Transverse colon (tissue), 4 donors: ENCODE results near the gene HLA-DRB1.

ENCODE experiments used
- POLR2AphosphoS5 ChIP-seq, 3 donors: sonication (generic); formaldehyde crosslinking; IDR thresholded peaks; one replicate each; pipeline ENCODE4 v1.6.1; 2016; ENCODE audit warnings: antibody characterized with exemption in 3 of 3
- TF ChIP-seq, protein P1 (sequence below), 5 experiments: fragments of 200-600 bp in 3 of 5; fragments of 450-650 bp in 2 of 5; sonication (generic) in 3 of 5; IDR thresholded peaks; 1 replicate in 2 of 5; 2 replicates in 3 of 5; pipeline ENCODE4 v1.5.1; 2016 to 2017; ENCODE audit warnings: antibody characterized with exemption in 5 of 5, inconsistent platforms in 3 of 5, mild to moderate bottlenecking in 2 of 5, moderate library complexity in 1 of 5

DNA sequence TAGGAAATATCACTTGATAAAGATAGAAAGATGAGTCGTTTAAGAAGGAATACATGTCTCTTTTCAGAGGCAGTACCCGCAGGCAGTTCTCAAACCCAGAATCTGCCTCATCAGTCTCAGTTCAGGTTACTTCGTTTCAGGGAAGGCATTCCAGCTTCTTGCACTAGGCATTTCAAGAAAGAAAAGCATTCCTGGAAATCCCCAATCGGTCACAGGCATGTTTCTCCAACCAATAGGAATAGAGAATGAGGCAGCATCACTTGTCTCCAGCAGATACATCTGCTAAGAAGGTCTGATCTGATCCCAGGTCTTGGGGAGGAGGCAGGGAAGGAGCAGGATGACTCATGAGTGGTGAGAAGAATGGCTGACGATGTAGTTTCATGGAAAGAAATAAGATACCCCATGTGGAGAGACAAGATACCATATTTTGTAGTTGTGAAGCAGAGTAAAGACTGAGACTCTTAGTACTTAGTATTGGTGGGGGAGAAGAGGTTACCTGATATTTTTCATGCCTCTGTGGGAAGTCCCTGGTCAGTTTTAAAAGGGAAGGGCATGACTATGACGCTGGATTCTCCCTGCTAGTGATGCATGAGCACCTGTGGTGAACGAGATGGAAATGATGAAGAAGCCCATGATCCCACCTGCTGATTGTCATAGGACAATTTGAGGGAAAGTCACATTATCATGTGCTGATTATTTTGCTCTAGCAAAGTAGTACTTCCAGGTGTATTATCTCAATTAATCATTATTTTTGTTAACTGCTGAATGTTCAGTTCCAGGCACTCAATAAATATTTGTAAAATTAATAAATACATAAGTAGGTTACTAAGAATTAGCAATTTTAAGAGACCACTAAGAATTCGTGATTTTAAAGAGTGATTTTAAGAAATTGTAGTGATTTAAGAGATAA lies 20.3 kb upstream of the HLA-DRB1 start:
- TF ChIP-seq, protein P1, sequence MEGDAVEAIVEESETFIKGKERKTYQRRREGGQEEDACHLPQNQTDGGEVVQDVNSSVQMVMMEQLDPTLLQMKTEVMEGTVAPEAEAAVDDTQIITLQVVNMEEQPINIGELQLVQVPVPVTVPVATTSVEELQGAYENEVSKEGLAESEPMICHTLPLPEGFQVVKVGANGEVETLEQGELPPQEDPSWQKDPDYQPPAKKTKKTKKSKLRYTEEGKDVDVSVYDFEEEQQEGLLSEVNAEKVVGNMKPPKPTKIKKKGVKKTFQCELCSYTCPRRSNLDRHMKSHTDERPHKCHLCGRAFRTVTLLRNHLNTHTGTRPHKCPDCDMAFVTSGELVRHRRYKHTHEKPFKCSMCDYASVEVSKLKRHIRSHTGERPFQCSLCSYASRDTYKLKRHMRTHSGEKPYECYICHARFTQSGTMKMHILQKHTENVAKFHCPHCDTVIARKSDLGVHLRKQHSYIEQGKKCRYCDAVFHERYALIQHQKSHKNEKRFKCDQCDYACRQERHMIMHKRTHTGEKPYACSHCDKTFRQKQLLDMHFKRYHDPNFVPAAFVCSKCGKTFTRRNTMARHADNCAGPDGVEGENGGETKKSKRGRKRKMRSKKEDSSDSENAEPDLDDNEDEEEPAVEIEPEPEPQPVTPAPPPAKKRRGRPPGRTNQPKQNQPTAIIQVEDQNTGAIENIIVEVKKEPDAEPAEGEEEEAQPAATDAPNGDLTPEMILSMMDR (IDR thresholded peaks at IDR 0.05) = no peak
- no peak for TF ChIP-seq POLR2AphosphoS5 (IDR thresholded peaks at IDR 0.05)
